GM19240 (cell line): ENCODE measurements around the gene STMN1.

Experiments
- DNase-seq: peaks from one replicate; pipeline ENCODE4 v3.0.0; 2011; ENCODE audit warnings: low spot score; ENCODE audit not compliant: insufficient read length

The STMN1 gene

DNA sequence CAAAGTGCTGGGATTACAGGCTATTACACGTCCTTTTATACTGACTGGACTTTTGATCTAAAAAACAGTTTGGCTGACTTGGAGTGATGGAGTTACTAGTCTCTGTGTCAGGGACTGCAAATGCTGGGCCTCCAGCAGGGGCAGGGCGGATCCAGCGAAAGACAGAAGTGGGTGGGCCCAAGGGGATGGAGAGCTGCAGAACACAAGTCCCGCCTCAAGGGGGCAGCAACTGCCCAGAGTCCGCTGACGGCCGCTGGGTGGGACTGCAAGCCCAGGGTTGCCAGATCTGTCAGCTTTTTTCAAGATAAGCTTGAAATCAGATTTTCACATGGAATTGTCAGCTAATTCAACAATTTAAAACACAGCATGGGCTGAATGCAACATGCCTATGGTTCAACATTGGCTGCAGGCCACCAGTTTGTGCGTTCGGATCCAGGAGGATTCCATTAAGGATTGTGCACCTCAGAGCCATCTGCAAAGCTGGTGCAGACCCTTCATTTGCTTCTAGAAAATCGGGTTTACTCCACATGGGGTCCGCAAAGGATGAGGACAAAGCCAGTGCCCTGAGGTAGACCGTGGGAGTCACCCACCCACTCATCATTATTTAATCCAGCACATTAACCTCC lies 10.7 kb downstream of the STMN1 start:
- DNase-seq = peak; percentile 97

DNA sequence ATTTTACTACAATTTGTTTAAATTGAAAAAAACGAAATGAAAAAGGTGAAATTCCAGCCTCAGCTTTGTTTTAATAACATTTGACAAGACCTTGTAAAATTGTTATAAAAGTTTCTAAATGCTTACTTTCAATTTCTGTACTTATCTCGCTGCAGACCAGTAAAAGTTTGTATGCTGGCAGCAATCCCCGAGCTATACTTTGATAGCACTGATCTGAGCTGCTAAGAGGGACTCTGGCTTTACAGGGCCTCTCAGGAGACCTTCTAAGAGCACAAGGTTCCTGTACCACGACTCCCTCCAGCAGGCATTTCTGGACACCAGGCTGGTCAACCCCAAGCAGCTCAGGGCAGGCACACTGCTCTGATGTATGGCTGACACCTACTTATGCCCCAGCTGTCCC lies 13.1 kb downstream of the STMN1 start:
- DNase-seq = no peak

DNA sequence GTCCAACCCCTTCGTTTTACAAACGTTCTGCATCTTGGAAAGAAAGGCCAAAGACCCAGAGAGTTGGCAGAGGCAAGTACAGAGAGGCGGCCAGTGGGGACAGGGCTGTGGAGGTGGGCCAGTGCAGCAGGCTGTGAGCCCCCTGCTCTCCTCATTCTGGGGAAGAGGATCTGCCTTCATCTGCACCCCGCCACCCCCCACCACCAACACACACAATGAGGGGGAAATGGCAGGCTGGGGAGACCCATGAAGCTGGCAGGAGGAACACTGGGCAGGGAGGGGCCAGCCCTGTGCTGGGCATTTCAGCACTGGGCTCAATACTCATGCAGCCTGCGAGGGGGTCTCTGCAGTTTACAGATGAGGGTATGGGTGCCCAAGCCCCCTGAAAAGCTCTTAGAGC lies 14.6 kb downstream of the STMN1 start:
- no peak for DNase-seq

DNA sequence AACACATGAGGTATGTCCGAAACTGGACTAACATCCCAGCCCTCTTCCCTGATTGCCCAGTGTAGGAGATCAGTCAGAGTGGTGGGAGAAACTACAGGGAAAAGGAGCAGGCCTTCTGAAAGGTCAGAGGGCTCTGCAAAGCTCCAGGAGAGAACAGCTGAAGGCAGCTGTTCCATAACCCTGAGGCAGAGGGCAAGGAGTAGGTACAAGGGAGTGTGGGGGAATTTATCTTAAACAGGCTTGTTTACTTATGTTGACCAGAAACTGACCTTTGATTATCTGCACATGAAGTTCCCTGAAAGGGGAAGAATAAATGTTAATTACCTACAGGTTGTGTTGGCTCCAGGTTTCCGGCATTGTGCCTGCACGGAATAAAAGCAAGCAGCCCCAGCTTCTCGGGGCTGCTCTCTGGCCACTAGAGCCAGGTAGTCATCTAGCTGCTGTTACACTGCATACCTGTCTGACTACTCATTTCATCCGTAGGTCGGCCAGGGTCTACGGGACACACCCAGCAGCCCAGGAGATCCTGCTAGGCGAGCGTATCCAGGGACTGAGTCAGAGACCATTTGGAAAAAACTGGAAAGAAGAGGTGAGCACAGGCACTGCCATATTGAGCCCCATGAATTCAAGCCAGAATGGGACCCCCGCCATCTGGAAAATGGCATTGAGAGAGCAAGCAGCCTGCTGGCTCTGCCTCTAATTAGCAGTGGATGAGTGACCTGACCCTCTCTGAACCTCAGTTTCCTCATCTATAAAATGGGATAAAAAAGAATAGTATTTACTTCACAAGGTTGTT lies 15.8 kb downstream of the STMN1 start:
- no peak for DNase-seq

DNA sequence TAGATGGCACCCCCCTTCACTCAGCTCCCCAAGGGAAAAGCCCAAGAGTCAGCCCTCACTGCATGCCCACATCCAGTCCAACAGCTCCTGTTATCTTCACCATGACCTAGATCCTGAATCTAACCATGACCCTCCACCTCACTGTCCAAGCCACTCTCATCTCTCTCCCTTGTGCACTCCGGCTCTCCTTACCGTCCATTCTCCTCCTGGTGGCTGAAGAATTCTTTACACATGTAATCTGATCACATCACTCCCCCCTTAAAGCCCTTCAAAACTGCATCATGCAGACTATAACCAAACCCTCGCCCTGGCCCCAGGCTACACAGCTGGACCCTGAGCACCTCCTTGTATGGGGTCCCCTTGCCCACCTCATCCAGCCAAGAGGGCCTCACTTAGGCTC lies 16.7 kb downstream of the STMN1 start:
- DNase-seq = no peak

- no peak for DNase-seq
Observed at GRCh38 chr1:25888426-25888987, 17.7 kb downstream of the STMN1 start.

- DNase-seq = no peak
Observed at GRCh38 chr1:25885602-25886001, 20.6 kb downstream of the STMN1 start.

- DNase-seq = no peak
Observed at GRCh38 chr1:25881266-25881665, 25.0 kb downstream of the STMN1 start.

GRCh38 chr1:25880518-25880917 lies 25.7 kb downstream of the STMN1 start:
- no peak for DNase-seq

DNA sequence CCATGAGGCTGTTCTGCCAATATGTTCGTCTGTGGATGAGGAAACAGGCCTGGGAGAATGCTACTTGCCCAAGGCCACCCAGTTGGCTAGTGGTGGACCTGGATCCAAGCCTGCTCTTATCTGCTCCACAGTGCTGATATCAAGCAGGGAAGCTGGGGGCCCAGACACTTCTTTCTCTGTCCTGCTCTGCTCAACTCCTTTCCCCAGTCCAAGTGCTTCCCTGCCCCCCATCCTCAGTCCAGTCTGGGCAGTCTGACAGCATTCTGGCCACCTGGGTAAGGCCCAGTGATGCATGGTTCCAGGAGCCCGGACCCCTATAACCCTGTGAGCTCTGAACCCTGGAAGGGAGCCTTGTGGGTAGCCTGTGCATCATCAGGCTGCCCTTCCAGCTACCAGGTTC lies 26.5 kb downstream of the STMN1 start:
- no peak for DNase-seq

GRCh38 chr1:25878690-25879089 lies 27.5 kb downstream of the STMN1 start:
- no peak for DNase-seq

DNA sequence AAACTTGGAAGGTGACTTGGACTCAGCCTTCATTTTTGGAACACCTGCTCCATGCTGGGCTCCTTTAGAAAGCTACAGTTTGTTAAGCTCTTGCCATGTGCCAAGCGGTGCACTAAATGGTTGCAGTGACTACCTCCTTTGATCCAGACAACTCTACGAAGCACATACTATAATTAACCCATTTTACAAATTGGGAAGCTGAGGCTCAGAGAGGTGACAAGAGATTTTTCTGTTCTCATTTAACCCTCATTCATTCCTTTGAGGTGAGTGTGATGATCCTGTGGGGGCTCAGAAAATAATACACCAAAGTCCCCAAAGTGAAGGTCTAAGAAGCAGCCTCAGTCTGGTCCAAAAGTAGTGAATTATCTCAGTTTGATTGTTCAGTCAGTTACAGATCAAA lies 29.1 kb downstream of the STMN1 start:
- DNase-seq = no peak

DNA sequence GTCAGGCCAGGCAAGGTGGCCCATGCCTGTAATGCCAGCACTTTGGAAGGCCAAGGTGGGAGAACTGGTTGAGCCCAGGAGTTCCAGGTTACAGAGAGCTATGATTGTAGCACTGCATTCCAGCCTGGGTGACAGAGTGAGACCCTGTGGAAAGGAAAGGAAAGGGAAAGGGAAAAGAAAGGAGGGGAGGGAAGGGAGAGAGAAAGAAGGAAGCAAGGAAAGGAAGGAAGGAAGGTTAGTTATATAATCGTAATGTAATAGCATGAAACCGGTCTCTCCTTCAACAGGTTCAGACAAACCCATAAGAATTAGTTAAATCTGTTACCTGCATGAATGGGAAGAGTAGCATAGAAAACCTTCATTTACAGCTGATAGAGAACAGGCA lies 29.5 kb downstream of the STMN1 start:
- DNase-seq = no peak

DNA sequence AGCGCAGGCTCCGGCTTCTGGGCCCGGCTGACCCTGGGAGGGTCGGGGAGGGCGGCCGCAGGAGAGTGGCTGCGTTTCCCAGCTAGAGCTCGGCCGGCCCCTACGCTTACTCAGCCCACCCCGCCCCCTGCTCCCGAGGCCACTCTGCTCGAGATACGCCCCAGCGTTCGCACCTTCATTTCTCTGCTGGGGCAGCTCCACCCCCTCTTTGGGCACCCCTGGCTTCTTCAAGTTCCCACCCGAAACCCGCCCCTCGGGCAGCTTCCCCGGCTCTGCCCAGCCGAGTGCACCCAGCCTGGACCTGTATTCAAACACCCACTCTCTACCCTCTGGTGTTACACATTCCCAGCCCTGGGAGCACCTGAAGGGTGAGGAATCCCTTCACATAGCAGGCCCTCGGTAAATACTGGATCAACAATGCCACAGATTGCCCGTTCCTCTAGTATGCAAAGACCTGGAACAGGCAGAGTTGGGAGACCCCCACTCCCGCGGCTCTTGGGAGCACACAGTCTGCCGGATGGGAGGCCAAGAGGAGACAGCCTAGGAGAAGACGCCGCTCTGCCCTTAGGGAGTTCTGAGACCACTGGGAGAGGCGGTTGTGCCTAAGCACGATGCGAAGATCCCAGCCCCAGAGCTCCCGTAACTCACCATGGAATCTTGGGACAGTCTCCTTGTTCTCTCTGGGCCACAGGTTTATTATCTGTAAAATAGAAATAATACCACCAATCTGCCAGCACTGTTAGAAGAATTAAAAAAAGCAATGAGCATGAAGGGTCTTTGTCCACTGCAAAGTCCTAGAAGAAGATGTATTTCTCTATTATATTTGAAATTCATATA lies 30.1 kb downstream of the STMN1 start:
- DNase-seq = no peak

DNA sequence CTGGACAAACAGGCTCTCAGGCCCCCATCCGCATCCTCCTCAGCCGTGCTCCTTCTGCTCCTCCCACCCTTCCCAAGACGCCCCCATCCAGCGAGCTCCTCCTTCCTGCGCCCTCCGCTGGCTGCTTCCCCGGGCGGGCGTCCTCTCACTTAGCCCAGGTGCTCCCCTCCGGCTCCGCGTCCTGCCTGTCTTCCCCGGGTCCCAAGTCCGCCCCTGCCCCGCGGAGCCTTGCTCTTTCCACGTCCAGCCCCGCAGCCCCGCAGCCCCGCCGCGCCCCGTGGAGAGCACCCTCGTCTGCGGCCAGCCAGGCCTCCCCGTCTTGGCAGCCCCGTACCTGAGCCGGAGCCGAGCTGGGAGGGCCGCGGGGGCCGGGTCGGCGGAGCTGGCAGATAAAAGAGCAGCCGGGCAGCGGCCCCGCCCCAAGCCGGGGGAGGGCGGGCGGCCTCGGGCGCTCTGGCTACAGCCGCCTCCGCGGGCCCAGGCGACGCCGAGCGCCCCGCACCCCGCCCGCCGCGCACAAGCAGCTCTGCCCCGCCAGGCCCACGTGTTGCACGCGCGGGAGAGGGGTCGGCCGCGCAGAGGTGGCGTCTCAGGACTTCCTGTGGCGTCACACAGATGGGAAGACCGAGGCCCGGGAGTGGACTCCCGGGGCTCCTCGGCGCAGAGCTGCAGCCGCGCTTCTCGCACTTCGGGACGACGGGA lies 30.9 kb downstream of the STMN1 start, which contains the start of gene PAQR7:
TSS of gene PAQR7 (minus strand) at position 555 of the 702 bp plus-strand sequence. CDS start 11,869 bp downstream, outside the sequence.
- peak; percentile 53 for DNase-seq

- DNase-seq = no peak
Observed at GRCh38 chr1:25874635-25875153, 31.5 kb downstream of the STMN1 start.

DNA sequence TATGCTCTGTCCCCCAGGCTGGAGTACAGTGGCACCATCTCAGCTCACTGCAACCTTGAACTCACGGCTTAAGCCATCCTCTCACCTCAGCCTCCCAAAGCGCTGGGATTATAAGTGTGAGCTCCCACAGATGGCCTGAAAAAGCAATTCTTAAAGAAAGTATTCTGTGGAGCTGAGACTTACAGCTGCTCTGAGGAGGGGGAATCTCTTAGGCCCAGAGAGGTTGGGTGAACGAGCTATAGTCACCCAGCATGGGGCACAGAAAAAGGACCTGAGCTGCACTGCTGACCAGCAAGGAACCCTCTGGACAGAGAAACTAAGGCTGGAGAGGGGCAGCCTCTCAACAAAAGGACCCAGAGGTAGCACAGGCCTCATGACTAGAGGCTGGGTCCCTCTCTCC lies 32.0 kb downstream of the STMN1 start:
- no peak for DNase-seq

DNA sequence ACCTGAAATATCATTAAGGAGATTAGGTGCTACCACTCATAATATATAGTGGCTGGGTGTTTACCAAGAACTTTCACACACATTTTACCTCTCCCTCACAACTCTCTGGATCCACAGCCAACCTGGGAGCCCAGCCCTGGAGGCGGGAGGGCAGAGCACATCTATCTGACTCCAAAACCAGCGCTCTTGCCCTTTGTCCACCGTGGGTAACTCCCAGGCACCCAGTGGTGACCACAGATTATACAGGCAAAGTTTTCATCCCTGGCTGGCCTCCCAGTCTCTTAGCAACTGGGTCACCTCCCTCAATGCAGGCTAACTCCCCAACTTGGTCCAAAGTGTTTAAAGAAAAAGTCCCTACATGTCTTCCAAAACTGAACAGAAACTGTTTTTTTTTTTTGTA lies 33.1 kb downstream of the STMN1 start:
- DNase-seq = no peak

DNA sequence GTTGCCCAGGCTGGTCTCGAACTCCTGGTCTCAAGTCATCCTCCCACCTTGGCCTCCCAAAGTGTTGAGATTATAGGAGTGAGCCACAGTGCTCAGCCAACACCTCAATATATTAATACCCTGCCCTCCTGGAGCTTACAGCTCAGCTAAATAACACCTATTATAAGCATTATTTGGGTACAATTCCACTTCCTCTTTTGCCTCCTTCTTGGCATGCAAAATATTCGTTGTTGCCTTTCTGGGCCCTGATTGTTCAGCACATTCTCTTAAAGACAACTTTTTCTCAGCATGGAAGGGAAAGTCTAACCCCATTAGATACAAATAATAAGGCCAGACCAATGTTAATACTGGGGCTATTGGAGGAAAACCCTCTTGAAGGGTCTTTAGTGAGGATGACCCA lies 33.5 kb downstream of the STMN1 start:
- no peak for DNase-seq

DNA sequence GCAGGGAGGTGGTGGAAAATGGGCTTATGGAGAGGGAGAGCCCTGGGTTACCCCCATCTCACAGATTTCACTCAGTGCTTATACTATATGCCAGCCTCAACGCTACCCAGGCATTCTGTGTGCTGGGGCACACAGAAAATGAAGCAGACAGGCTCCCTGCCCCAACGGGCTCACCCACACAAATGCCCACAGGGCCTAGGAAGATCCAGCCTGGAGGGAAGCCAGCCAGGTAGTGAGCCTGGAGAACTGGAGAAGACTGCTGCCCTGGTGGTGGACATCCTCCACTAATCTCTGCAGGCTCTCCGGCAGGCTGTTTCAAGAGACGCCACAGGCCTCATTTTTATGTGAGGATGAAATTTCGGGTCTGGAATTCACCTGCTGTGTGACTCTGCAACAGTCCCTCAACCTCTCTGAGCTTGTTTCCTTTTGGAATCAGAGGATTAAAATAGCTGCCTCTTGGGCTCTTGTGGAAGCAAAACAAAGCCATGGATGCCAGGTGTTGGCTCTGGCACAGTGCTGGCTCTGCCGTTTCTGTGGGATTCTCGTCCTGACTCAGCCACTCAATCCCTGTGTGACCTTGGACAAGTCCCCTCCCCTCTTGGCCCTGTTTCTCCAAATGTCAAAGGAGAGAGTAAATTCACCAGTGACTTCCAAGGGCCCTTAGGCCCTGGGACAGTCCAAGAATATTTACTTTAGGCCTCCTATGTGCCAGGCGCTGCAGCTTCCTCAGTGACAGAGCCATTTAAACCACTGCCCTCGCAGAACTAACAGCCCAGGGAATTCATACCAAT lies 34.3 kb downstream of the STMN1 start:
- no peak for DNase-seq
